Mesodermal cell (in vitro differentiated cells): ENCODE data around the gene SMYD2.

Experiments
- H3K27ac ChIP-seq: 2 replicates; pipeline ENCODE4 v1.7.0; 2013; ENCODE audit warnings: mild to moderate bottlenecking, low read depth, low read length, moderate library complexity; ENCODE audit not compliant: severe bottlenecking
- H3K36me3 ChIP-seq: 2 replicates; pipeline ENCODE4 v1.7.1; 2013; ENCODE audit warnings: mild to moderate bottlenecking, low read length, moderate library complexity; ENCODE audit not compliant: control insufficient read depth, insufficient read depth
- H3K4me1 ChIP-seq: one replicate; pipeline ENCODE4 v1.7.1; 2013; ENCODE audit warnings: mild to moderate bottlenecking, low read length; ENCODE audit not compliant: insufficient read depth, control insufficient read depth, poor library complexity, severe bottlenecking
- H3K4me3 ChIP-seq: 2 replicates; pipeline ENCODE4 v1.7.0; 2013; ENCODE audit warnings: low read length, control low read depth, mild to moderate bottlenecking; ENCODE audit not compliant: insufficient read depth, poor library complexity, severe bottlenecking; ENCODE audit errors: extremely low read depth
- H3K9me3 ChIP-seq: 2 replicates; pipeline ENCODE4 v1.7.1; 2013; ENCODE audit warnings: mild to moderate bottlenecking, low read length, moderate library complexity; ENCODE audit not compliant: control insufficient read depth
- WGBS, 2 experiments: methylation state at CpG; one replicate each; pipeline ENCODE4 v1.1.5; 2013; ENCODE audit warnings: missing lambda C conversion rate in 2 of 2; ENCODE audit not compliant: insufficient coverage in 2 of 2; 5-methylcytosine and 5-hydroxymethylcytosine counted together

The SMYD2 gene

DNA sequence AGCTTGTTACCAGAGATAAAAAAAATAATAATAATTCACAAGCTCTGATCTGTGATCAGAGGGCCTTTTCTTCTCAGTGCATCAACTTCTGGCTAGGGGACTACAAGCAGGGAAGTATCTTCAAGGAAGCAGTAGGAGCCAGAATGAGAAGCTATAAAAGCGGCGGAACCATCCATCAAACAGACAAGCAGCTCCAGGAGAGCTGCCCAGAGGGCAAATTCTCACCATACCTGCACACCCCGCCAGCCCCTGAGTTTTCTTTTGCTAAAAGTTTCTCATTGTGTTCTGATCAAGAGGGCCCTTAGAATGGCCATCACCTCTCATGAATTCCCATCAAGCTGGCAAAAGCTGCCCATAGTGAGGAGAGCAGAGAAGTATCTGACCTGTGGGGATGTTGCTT, 99.4 kb downstream of the SMYD2 start:
- no peak overlapping the region for H3K27ac ChIP-seq
- H3K36me3 ChIP-seq: peaks cover 80% of the 10 kb centered on the region
- no peaks in the 10 kb centered on the region for H3K9me3 ChIP-seq
- no peak overlapping the region for H3K4me3 ChIP-seq
- 100% methylated on average over 1 of the region's 3 CpGs; no CpG with 5 or more reads in 1 of the 2 experiments for WGBS, 2 experiments
- H3K4me1 ChIP-seq: peaks cover 16% of the 10 kb centered on the region

- H3K27ac ChIP-seq: no peak overlapping the region
- H3K4me3 ChIP-seq: no peak overlapping the region
- peaks cover 81% of the 10 kb centered on the region for H3K36me3 ChIP-seq
- WGBS, 2 experiments: 83 to 93% methylated on average over 1 of the region's 1 CpG
- no peaks in the 10 kb centered on the region for H3K9me3 ChIP-seq
- peaks cover 16% of the 10 kb centered on the region for H3K4me1 ChIP-seq
Measured at GRCh38 chr1:214380986-214381695, 100.2 kb downstream of the SMYD2 start.

DNA sequence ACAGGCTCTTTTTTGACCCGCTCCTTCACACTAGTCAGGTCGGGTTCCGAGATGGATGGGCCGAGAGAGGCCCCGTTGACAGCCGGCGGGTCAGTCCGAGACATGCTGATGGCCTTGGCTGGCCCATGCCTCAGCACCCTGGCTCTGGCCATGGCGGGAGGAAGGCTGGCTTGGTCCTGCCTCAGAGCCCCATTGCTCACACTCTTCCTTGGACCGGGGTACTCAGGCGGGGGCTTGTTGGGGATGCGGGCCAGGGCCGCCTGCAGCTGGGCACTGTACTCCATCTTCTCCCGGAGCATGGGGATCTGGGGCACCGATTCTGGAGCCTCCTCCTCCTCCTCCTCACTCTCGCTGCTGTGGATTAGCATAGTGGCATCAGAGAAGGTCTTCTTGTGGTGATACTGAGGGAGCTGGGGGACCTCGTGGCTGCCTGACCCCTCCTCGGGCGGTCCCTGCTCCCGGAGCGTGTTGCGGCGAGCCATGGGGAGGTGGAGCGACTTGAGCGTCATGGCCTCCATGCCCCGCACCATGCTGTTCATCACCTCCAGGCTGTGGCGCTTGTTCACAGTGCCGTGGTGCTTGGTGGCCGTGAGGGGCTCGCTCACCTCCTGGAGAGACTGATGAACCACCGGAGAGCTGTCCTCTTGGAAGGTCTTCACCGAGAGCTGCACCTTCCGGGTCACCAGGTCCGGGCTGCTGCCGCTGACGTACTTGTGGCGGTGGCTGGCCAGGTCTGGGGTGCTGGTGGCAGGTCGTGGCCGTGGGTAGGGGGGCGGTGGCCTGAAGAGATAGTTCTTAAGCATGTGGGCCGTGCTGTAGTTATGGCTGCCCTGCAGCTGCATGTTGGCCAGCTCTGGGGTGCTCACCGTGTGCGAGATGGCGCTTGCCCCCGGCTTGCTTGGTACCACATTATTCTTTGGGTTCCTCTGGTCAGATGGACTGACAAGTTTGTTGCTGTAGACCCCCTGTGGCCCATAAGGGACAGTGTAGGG, 102.7 kb downstream of the SMYD2 start:
- Histone ChIP-seq H3K36me3 (peaks cover 97% of the 10 kb centered on the region), H3K27ac (no peak overlapping the region), H3K4me1 (peaks cover 18% of the 10 kb centered on the region), H3K9me3 (no peaks in the 10 kb centered on the region), H3K4me3 (no peak overlapping the region)
- WGBS, 2 experiments: 98% methylated on average over 30 to 36 of the region's 45 CpGs

DNA sequence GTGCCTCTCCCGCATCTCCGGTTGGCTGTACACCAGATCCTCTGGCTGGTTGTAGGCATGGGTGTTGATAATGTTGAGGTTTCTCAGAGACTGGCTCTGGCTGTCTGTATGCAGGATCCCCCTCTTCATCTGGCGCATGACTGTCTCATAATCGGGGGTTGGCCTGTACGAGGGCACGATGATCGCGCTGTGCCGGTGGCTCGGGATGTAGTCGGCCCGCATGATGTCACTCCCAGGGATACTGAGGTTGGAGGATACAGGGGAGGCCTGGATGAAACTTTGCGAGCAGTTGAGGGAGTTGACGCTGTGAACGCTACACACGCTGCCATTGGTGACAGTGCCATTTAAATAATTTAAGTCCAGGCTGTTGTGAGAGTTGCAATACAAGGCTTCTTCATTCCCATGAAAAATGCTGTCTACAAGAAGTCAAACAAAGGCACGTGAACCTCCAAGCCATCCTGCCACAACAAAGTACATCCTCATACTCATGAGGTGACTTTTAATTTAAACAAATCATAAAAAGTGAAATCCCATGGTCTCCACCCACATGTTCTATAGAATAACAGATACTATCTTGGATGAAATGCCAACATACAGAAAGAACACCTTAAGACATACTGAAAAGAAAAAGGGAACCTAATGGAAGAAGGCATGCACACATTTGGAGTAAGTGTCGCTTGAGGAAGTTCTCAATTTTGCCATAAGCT, 103.6 kb downstream of the SMYD2 start:
- WGBS, 2 experiments: 96 to 97% methylated on average over 14 to 17 of the region's 18 CpGs
- Histone ChIP-seq H3K27ac (no peak overlapping the region), H3K36me3 (peaks cover 99% of the 10 kb centered on the region), H3K9me3 (no peaks in the 10 kb centered on the region), H3K4me3 (no peak overlapping the region), H3K4me1 (peaks cover 9% of the 10 kb centered on the region)

- no peak overlapping the region for H3K4me3 ChIP-seq
- H3K36me3 ChIP-seq: peaks cover 96% of the 10 kb centered on the region
- no peaks in the 10 kb centered on the region for H3K9me3 ChIP-seq
- peaks cover 4% of the 10 kb centered on the region for H3K4me1 ChIP-seq
- no CpG with 5 or more reads among the region's 1 CpG for WGBS, 2 experiments
- no peak overlapping the region for H3K27ac ChIP-seq
Measured at GRCh38 chr1:214385428-214385827, 104.5 kb downstream of the SMYD2 start.

DNA sequence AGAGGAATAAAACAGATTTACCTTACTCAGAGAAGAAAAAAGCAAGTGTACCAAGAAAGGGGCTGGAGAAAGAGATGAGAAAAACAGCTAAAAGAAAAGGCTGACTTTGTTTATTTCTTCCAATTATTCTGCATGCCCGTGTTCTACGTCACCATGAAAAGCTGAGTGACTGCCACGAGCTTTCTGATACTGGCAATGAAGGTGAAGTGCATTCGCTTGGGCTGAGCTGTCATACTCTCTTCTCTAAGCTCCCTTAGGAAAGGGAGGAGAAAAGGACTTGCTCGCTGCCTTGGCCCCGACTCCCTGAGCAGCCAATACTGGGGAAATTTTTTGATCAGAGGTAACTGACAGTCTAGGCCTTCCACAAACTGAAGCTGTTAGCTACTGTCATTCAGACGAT, 105.4 kb downstream of the SMYD2 start:
- Histone ChIP-seq H3K36me3 (peaks cover 92% of the 10 kb centered on the region), H3K27ac (no peak overlapping the region), H3K4me3 (no peak overlapping the region), H3K9me3 (no peaks in the 10 kb centered on the region), H3K4me1 (peaks cover 4% of the 10 kb centered on the region)
- WGBS, 2 experiments: 93 to 98% methylated on average over 3 to 4 of the region's 7 CpGs
